ENCODE measurements around the gene TIFAB. TPM values are rescaled to one million over a fixed set of nuclear protein-coding genes. Genes with fewer than 3 reads are reported as not detected.

Gene TIFAB
- total RNA-seq, 1 experiment from 2014 or later = not detected

DNA sequence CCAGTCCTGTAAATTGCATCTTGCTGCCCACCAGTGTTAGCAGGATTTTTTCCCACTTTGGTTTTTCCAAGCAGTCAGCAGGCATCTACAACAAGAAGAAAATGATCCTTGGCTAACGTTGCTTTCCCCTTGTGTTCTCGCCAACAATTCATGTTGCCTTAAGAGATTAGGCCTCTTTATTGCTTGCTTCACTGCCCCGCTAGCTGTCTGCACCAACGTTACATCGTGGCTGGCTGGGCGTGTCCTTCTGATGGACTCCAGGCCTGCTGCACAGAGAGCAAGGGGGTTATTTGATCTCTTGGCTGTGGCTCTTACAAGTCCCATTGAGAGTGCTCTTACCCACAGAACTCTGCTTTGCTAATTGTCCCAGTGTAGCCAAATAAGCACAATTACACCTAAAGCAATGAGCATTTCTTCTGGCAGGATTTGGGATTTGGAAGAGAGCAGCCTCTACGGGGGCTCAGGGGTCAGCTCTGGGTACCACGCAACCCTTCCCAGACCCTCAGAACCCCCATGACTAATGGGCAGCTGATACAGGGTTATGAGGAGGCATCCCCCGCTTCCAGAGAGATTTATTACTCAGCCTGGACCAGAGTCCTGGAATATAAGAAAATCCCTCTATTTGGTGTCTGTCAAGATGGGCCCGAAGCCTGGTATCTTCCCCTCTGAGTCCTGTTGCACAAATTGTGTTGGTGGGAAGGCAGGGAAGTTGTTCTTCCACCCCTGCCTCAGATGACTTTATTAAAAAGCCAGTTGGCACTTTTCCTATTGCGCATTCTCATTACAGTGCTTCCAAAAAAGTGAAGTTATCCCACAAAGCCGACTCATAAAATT, 22.6 kb downstream of the TIFAB start:
- no peaks in the 10 kb centered on the region for H3K27me3 ChIP-seq (ENCODE audit: low read length)
- intact Hi-C loops (cut with micrococcal nuclease) = loop anchor here (5.0 kb wide), 1 partner anchor 92 kb away; no protein-coding TSS in a partner anchor
- TF ChIP-seq CTCF (conservative IDR thresholded peaks at IDR 0.05; ENCODE audit: low read depth, low read length) (no peak), EZH2 (IDR thresholded peaks at IDR 0.05; ENCODE audit: low read length, unreplicated experiment) (no peak), EZH2phosphoT487 (IDR thresholded peaks at IDR 0.05; ENCODE audit: borderline replicate concordance, low read length) (no peak)
- H3K9me2 ChIP-seq (replicated peaks; ENCODE audit: low read length) = no peaks in the 10 kb centered on the region
- H2AFZ ChIP-seq (ENCODE audit: low read length) = no peak overlapping the region
- CTCF ChIA-PET = no interaction called here
- no peak overlapping the region for H3K4me3 ChIP-seq (ENCODE audit: low read length)
- H3K4me1 ChIP-seq (ENCODE audit: insufficient read depth, low read length) = no peaks in the 10 kb centered on the region
- POLR2A ChIA-PET (ENCODE audit: unreplicated experiment) = no interaction called here
- DNase-seq (no peak), ATAC-seq (no peak)
- H3K79me2 ChIP-seq (ENCODE audit: low read length) = no peaks in the 10 kb centered on the region
- no peak overlapping the region for H3K27ac ChIP-seq (ENCODE audit: low read length)
- H3K9me3 ChIP-seq (ENCODE audit: low read length) = no peaks in the 10 kb centered on the region
- H3K36me3 ChIP-seq (ENCODE audit: low read depth, low read length) = no peaks in the 10 kb centered on the region
- no peaks in the 10 kb centered on the region for H3F3A ChIP-seq (ENCODE audit: low read length, unreplicated experiment)
- H3K9ac ChIP-seq (ENCODE audit: low read length) = no peak overlapping the region
- BruUV-seq (replicated peaks) = no TSS peak
- no peak overlapping the region for H3K4me2 ChIP-seq (ENCODE audit: low read length)
- no peaks in the 10 kb centered on the region for H4K20me1 ChIP-seq (ENCODE audit: low read length)

- H2AFZ ChIP-seq (ENCODE audit: low read length) = no peak overlapping the region
- H3K27me3 ChIP-seq (ENCODE audit: low read length) = no peaks in the 10 kb centered on the region
- H3K4me2 ChIP-seq (ENCODE audit: low read length) = no peak overlapping the region
- intact Hi-C loops (cut with micrococcal nuclease) = loop anchor here (5.0 kb wide), 1 partner anchor 91 kb away; no protein-coding TSS in a partner anchor
- no peaks in the 10 kb centered on the region for H3F3A ChIP-seq (ENCODE audit: low read length, unreplicated experiment)
- H3K9me3 ChIP-seq (ENCODE audit: low read length) = no peaks in the 10 kb centered on the region
- H3K27ac ChIP-seq (ENCODE audit: low read length) = no peak overlapping the region
- H3K4me3 ChIP-seq (ENCODE audit: low read length) = no peak overlapping the region
- DNase-seq (no peak), ATAC-seq (no peak)
- H3K4me1 ChIP-seq (ENCODE audit: insufficient read depth, low read length) = no peaks in the 10 kb centered on the region
- no peaks in the 10 kb centered on the region for H3K79me2 ChIP-seq (ENCODE audit: low read length)
- ChIA-PET POLR2A (ENCODE audit: unreplicated experiment) (no interaction called here), CTCF (no interaction called here)
- H3K9ac ChIP-seq (ENCODE audit: low read length) = no peak overlapping the region
- no peaks in the 10 kb centered on the region for H4K20me1 ChIP-seq (ENCODE audit: low read length)
- BruUV-seq (replicated peaks) = no TSS peak
- H3K9me2 ChIP-seq (replicated peaks; ENCODE audit: low read length) = no peaks in the 10 kb centered on the region
- TF ChIP-seq EZH2phosphoT487 (IDR thresholded peaks at IDR 0.05; ENCODE audit: borderline replicate concordance, low read length) = no peak
- TF ChIP-seq CTCF (conservative IDR thresholded peaks at IDR 0.05; ENCODE audit: low read depth, low read length) = no peak
- TF ChIP-seq EZH2 (IDR thresholded peaks at IDR 0.05; ENCODE audit: low read length, unreplicated experiment) = no peak
- H3K36me3 ChIP-seq (ENCODE audit: low read depth, low read length) = no peaks in the 10 kb centered on the region
These were observed 23.6 kb downstream of the TIFAB start for GRCh38 chr5:135428586-135428985.
